ENCODE results near the gene RPP38.

The RPP38 gene

GRCh38 chr10:15097011-15097812 is at the start of gene RPP38:
TSS of gene RPP38 (plus strand) at chr10:15097355. CDS start at chr10:15103315, 5,960 bp downstream.
- DNase-seq (ENCODE audit: low read depth): peak; percentile 76

- DNase-seq (ENCODE audit: low read depth): no peak
These were observed 47.6 kb upstream of the RPP38 start for GRCh38 chr10:15049533-15049932.

GRCh38 chr10:15052121-15052520 is 45.0 kb upstream of the RPP38 start:
- DNase-seq (ENCODE audit: low read depth): no peak

- DNase-seq (ENCODE audit: low read depth): no peak
These were observed 44.1 kb upstream of the RPP38 start for GRCh38 chr10:15053061-15053460.

- DNase-seq (ENCODE audit: low read depth): no peak
These were observed 38.5 kb upstream of the RPP38 start for GRCh38 chr10:15058689-15059088.

GRCh38 chr10:15059914-15060313 is 37.2 kb upstream of the RPP38 start:
- no peak for DNase-seq (ENCODE audit: low read depth)

- no peak for DNase-seq (ENCODE audit: low read depth)
These were observed 36.5 kb upstream of the RPP38 start for GRCh38 chr10:15060638-15061037.

- no peak for DNase-seq (ENCODE audit: low read depth)
These were observed 30.0 kb upstream of the RPP38 start for GRCh38 chr10:15067154-15067553.

- DNase-seq (ENCODE audit: low read depth): peak; percentile 68
These were observed 28.4 kb upstream of the RPP38 start for GRCh38 chr10:15068802-15069201.

- DNase-seq (ENCODE audit: low read depth): no peak
These were observed 27.9 kb upstream of the RPP38 start for GRCh38 chr10:15069230-15069629.

GRCh38 chr10:15072358-15072757 is 24.8 kb upstream of the RPP38 start:
- DNase-seq (ENCODE audit: low read depth): no peak

GRCh38 chr10:15075421-15075820 is 21.7 kb upstream of the RPP38 start:
- no peak for DNase-seq (ENCODE audit: low read depth)

GRCh38 chr10:15083674-15084501 is 13.3 kb upstream of the RPP38 start:
- DNase-seq (ENCODE audit: low read depth): no peak

- peak; percentile 83 for DNase-seq (ENCODE audit: low read depth)
These were observed 12.6 kb upstream of the RPP38 start for GRCh38 chr10:15084502-15084922.

- no peak for DNase-seq (ENCODE audit: low read depth)
These were observed 8.5 kb upstream of the RPP38 start, which contains the start of gene ACBD7 for GRCh38 chr10:15088428-15089261. TSS of gene ACBD7 (minus strand) at chr10:15088776. CDS start at chr10:15088728, 48 bp downstream.

GRCh38 chr10:15091418-15091817 is 5.7 kb upstream of the RPP38 start:
- DNase-seq (ENCODE audit: low read depth): no peak

GRCh38 chr10:15092855-15093408 is 4.2 kb upstream of the RPP38 start:
- no peak for DNase-seq (ENCODE audit: low read depth)

GRCh38 chr10:15096661-15097010 is 519 bp upstream of the RPP38 start:
- DNase-seq (ENCODE audit: low read depth): no peak

GRCh38 chr10:15099886-15100285 is 2.7 kb downstream of the RPP38 start:
- DNase-seq (ENCODE audit: low read depth): no peak

- DNase-seq (ENCODE audit: low read depth): no peak
These were observed 6.4 kb downstream of the RPP38 start for GRCh38 chr10:15103513-15103912.

- DNase-seq (ENCODE audit: low read depth): peak; percentile 31
These were observed 9.3 kb downstream of the RPP38 start for GRCh38 chr10:15106352-15107013.
